HG02884 (cell line): ENCODE measurements around the gene PPM1M.
A peak's percentile ranks its signal among the peaks of the same experiment; 100 is the strongest.
"Not testable (repeated sequence)": the region's sequence is repeated elsewhere in the genome, so short reads cannot be mapped to it uniquely, and the experiment has no call there.

Experiments used
- ATAC-seq: cut with Tn5 transposase; IDR thresholded peaks from one replicate; pipeline ENCODE4 v1.9.1; 2021; ENCODE audit warnings: mild to moderate bottlenecking, moderate library complexity; ENCODE audit not compliant: unreplicated experiment

PPM1M gene

DNA sequence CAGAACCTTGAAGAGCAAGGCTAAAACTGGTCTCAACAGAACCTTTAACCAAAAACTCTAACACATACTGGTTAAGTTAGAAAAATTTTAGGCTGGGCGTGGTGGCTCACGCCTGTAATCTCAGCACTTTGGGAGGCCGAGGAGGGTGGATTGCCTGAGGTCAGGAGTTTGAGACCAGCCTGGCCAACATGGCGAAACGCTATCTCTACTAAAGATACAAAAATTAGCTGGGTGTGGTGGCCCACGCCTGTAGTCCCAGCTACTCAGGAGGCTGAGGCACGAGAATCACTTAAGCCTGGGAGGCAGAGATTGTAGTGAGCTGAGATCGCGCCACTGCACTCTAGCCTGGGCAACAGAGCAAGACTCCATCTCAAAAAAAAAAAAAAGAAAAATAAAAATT lies 26.6 kb downstream of the PPM1M start:
- ATAC-seq, result not testable (repeated sequence)

DNA sequence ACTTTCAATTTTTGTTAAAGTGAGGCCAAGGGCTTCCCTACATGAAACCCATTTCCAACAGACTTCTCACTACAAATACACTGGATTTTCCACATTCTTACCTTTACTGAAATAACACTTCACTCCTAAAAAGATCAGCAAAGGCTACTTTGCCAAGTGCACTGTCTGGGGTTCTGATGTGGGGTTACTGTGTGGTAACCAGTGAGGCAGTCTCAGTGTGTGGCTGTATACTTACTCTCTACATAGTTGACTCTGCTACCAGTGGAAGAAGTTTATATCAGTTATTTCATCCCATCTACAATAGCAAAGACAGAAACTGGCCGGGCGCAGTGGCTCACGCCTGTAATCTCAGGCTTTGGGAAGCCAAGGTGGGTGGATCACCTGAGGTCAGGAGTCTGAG lies 27.3 kb downstream of the PPM1M start:
- ATAC-seq, result no peak

DNA sequence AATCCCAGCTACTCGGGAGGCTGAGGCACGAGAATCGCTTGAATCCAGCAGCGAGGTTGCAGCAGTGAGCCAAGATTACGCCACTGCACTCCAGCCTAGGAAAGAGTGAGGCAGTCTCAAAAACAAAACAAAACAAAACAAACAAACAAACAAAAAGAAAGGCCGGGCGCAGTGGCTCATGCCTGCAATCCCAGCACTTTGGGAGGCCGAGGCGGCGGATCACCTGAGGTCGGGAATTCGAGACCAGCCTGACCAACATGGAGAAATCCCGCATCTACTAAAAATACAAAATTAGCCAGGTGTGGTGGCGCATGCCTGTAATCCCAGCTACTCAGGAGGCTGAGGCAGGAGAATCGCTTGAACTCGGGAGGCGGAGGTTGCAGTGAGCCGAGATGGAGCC lies 29.2 kb downstream of the PPM1M start:
- ATAC-seq, result not testable (repeated sequence)

DNA sequence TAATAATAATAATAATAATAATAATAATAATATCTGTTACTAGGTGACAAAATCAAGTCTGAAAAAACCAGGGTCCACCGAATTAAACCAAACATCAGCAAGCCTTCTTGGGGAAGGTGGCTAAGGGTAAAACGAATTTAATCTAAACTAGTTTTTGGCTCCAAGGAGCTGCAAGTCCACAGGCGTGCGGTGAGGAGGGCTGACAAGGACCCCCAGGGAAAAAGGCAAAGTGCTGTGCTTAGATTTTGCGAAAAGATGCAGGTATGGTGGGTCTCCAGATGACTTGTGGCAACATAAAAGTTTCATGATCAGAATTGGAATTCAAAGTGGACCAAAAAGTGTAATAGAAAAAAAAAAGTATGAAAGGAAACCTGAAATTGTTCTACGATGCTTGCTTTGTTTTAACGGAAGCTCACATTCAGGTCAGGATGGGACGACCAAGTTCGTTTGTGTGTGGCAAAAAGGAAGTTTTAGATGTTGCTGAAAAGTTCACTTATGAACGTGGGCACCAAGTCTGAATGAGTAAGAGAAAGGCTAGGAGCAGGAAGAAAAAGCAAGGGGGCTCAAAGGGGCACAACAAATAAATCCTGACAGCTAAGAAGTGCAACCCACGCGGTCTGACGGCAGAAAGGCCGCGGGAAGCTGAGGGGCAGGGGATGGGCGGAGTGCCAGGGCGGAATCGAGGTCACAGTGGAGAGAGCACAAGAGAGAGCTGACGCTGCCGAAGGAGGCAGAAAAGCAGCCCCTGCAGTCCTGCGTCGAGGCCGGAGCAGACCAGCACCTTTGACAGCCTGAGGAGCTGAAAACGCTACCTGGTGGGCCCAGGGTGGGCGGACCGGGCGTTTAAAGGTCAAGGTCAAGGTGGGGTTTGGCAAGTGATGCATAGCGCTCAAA lies 31.8 kb downstream of the PPM1M start:
- ATAC-seq, result no peak

DNA sequence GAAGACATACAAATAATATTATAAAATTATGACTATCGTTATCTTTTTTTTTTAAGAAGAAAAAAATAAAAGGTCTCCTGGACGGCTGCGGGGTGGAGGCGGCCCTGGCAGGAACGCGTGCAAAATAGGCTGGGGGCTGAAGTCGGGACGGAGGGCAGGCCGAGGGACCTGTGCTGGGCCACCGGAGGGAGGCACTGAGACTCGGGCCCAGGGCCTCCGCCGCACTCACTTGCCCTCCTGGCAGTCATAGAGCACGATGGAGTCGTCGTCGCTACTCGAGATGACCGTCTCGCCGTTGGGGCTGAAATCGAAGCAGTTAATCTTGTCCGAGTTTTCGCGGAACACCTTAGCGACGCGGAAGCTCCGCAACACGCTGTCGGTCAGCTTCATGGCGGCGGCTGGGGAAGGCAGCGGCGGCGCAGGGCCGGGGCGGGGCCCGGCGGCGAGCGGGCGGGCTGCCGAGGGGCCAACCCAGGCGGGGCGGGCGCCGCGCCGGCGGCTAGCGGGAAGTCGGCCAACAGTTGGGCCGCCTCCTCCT lies 32.5 kb downstream of the PPM1M start:
- peak; percentile 46 for ATAC-seq

DNA sequence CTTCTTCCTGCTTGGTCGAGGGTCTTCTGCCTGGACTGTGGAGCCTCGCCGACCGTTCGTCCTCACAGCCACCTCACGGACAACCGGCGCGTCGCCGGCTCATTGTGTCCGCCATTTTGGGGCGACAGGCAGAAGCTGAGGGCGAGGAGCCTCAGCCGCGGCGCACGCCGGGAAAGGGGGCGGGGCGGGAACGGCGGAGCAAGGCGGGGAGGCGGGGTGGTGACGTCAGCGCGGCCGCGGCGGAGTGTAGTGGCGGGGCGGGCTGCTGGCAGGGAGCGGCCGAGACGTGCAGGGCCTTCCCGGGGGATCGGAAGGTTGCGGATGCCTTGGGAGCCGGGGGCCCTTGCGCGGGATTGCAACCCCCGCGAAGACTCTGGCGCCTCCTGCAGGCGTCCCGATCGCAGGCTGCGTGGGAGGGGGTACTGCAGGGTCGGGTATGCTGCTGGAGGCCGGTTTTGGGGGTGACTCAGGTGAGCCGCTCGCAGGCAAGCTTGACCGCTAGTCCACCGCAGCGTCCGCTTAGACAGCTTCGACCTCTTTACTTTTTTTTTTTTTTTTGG lies 33.0 kb downstream of the PPM1M start, which contains the start of gene WDR82:
WDR82 (minus strand) TSS at position 140 of the 560 bp plus-strand sequence. CDS start 288 bp downstream, outside the sequence.
- ATAC-seq, result peak; percentile 80

- no peak for ATAC-seq
Measured at GRCh38 chr3:52279596-52279995, 34.0 kb downstream of the PPM1M start.

DNA sequence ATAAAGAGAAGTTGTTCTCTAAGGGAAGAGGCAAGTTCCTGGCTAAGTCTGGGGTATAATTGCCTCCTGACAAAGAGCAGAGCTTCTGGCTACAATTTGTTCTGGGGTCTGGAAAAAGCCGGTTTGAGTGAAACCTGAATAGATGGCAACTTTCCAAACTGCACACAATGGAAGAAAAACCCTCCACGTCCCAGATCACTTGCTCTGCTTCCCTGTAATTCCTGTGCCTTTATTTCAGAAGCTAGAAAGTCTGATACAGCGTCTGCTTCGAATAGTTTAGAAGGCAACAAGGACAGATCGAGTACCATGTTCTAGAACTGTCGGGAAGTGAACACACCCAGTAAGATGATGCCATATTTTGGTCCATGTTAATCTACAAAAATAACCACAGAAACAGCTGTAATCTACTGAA lies 34.5 kb downstream of the PPM1M start:
- no peak for ATAC-seq

DNA sequence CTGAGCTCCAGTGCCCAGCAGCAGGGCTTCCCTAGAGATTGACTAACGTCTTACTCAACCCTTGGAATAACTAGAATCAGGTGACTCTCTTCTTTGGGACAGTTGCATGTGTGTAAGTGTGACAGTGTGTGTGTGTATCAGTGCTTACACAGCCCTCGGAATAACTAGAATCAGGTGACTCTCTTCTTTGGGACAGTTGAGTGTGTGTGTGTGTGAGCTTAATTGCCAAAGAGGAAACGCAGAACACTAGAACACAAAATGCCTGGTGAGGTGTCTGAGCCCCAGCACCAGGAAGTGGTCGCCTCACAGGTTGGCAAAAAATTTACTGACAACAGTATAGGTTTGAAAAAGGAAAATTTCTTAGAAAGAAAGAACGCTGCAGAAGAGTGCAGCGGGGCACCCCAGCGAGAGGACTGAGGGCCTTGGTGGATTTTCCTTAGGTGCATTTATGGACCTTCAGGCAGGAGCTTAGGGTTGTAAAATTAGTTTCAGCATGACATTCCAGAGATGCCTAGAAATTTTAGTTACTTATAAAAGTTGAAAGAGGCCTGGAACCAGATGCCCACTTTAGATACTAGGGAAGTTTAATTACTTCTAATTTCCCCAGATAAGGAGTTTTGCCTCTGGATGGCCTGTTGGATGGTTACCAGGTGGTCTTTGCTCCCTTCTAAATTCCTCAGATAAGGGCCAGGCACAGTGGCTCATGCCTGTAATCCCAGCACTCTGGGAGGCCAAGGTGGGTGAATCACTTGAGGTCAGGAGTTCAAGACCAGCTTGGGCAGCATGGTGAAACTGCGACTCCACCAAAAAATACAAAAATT lies 36.6 kb downstream of the PPM1M start:
- no peak for ATAC-seq

DNA sequence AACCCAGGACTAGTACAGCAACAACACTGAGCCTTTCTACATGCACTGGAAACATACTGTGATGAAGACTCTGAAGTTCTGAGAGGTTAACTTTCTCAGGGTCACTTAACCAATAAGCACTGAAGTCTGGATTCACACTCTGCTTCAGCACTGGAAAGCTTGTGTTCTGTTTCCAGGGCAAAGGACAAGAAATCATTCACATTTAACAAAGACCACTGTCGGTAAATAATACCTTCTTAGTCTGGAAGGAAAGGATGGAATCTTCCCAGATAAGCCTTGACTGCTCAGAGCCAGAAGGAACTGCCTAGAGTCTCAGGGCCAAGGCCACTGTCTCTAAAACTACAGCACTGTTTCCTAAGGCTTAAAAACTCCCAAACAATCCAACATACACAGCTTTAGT lies 37.7 kb downstream of the PPM1M start:
- ATAC-seq, result no peak

- not testable (repeated sequence) for ATAC-seq
Measured at GRCh38 chr3:52284051-52284450, 38.5 kb downstream of the PPM1M start.

- no peak for ATAC-seq
Measured at GRCh38 chr3:52286777-52287110, 41.2 kb downstream of the PPM1M start.

GRCh38 chr3:52288674-52289073 lies 43.1 kb downstream of the PPM1M start:
- no peak for ATAC-seq

- ATAC-seq, result no peak
Measured at GRCh38 chr3:52289338-52289746, 43.8 kb downstream of the PPM1M start.

DNA sequence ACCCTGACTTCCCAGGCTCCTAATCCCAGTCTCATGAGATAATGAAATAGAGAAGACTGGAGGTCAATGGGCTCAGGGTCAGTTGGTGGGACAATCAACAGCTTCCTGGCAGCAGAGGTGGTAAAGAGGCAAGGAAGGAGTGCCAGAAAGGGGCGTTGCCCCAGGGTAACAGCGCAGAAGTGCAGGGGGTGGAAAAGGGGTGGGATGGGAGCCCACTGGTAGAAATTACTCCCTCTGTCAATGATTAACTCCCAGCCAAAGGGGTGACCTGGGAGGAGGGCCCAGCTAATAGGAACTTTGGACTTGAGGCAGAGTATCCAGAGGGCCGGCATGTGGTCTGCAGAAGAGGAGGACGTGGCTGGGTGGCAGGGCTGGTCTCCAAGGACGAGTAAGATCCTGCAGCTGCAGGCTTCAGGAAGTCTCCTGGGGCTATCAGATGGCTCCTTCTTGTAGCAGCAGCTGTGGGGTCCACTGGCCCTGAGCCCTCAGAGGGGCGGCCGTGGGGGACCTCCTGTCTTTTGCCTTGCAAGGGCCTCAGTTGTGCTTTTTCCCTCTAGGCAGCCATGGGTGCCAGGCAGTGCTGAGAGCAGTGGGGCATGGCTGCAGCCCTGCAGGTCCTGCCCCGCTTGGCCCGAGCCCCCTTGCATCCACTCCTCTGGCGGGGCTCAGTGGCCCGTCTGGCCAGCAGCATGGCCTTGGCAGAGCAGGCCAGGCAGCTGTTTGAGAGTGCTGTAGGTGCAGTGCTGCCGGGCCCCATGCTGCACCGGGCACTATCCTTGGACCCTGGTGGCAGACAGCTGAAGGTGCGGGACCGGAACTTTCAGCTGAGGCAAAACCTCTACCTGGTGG lies 44.4 kb downstream of the PPM1M start:
- ATAC-seq, result no peak

DNA sequence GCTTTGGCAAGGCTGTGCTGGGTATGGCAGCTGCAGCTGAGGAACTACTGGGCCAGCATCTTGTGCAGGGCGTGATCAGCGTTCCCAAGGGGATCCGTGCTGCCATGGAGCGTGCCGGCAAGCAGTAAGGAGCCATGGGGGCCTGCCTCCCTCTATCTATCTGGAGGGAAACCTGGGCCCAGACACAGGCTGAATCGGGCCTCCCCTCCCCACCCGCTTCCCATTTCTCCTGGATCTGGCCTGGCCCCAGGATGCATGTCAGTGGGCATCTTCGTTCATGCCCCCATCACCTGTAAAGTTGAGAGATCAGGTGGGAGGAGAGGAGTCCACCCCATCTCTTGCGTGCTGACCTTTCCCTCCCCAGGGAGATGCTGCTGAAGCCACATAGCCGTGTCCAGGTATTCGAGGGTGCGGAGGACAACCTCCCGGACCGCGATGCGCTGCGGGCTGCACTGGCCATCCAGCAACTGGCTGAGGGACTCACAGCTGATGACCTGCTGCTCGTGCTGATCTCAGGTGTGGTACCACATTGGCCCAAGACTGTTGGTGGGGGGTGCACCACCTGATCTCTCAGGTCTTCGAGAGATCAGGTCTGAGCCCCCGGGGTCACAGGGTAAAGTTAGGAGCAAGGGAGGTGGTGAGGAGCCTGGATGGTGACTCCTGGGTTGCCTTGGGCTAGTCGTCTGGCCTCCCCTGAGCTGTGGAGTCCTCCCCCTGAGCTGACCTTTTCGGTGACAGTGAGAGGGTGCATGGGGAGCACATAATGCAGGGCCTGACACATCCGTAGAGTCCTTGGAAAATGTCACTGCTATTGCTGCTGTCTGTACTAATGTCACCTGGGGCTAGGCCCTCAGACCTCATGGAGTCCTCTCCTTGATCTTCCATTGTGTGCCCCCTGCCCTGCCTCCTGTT lies 45.3 kb downstream of the PPM1M start:
- no peak for ATAC-seq

GRCh38 chr3:52291508-52292181 lies 46.1 kb downstream of the PPM1M start:
- ATAC-seq, result no peak

DNA sequence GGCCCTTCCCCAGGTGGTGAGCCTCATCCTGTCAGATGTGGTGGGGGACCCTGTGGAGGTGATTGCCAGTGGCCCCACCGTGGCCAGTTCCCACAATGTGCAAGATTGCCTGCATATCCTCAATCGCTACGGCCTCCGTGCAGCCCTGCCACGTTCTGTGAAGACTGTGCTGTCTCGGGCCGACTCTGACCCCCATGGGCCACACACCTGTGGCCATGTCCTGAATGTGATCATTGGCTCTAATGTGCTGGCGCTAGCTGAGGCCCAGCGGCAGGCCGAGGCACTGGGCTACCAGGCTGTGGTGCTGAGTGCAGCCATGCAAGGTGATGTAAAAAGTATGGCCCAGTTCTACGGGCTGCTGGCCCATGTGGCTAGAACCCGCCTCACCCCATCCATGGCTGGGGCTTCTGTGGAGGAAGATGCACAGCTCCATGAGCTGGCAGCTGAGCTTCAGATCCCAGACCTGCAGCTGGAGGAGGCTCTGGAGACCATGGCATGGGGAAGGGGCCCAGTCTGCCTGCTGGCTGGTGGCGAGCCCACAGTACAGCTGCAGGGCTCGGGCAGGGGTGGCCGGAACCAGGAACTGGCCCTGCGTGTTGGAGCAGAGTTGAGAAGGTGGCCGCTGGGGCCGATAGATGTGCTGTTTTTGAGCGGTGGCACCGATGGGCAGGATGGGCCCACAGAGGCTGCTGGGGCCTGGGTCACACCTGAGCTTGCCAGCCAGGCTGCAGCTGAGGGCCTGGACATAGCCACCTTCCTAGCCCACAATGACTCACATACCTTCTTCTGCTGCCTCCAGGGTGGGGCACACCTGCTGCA lies 46.9 kb downstream of the PPM1M start:
- no peak for ATAC-seq
